Measurements from ENCODE around the gene CYP1A1. TPM values are rescaled to one million over a fixed set of nuclear protein-coding genes. Genes with fewer than 3 reads are reported as not detected.
"Not testable (repeated sequence)": the region's sequence is repeated elsewhere in the genome, so short reads cannot be mapped to it uniquely, and the experiment has no call there.

CYP1A1 gene
- total RNA-seq, 4 donors from 2014 or later: 1.5 to 2.5 TPM; not detected in 2

GRCh38 chr15:74750751-74751150 lies 25.4 kb upstream of the CYP1A1 start:
- TF ChIP-seq POLR2A (IDR thresholded peaks at IDR 0.05; ENCODE audit: low read depth) (no peak), CTCF (IDR thresholded peaks at IDR 0.05) (no peak), EP300 (IDR thresholded peaks at IDR 0.05) (no peak), POLR2AphosphoS5 (IDR thresholded peaks at IDR 0.05) (no peak)
- intact Hi-C loops (cut with DNase I): no loop called here
- Histone ChIP-seq H3K4me1 (no peaks in the 10 kb centered on the region), H3K9me3 (no peaks in the 10 kb centered on the region), H3K27me3 (no peaks in the 10 kb centered on the region), H3K4me3 (no peak overlapping the region), H3K27ac (replicated peaks in 1 of 4) (no peak overlapping the region), H3K36me3 (no peaks in the 10 kb centered on the region)
- no peak for DNase-seq (ENCODE audit: extremely low spot score)
- WGBS: 38% methylated on average over 2 of the region's 2 CpGs

GRCh38 chr15:74749832-74750231 lies 24.5 kb upstream of the CYP1A1 start:
- no peaks in the 10 kb centered on the region for H3K4me1 ChIP-seq
- no peak for TF ChIP-seq POLR2AphosphoS5 (IDR thresholded peaks at IDR 0.05)
- no peak for TF ChIP-seq EP300 (IDR thresholded peaks at IDR 0.05)
- no peak for TF ChIP-seq CTCF (IDR thresholded peaks at IDR 0.05)
- no peak for TF ChIP-seq POLR2A (IDR thresholded peaks at IDR 0.05; ENCODE audit: low read depth)
- H3K36me3 ChIP-seq: no peaks in the 10 kb centered on the region
- no peak overlapping the region for H3K4me3 ChIP-seq
- 50% methylated on average over 1 of the region's 20 CpGs for WGBS
- no peaks in the 10 kb centered on the region for H3K9me3 ChIP-seq
- no peaks in the 10 kb centered on the region for H3K27me3 ChIP-seq
- no peak overlapping the region for H3K27ac ChIP-seq (replicated peaks in 1 of 4)
- DNase-seq (ENCODE audit: extremely low spot score): no peak
- intact Hi-C loops (cut with DNase I): no loop called here

- H3K4me3 ChIP-seq: no peak within 1 kb of the TSS
- intact Hi-C loops (cut with DNase I): no loop called here
- no peak for TF ChIP-seq EP300 (IDR thresholded peaks at IDR 0.05)
- TF ChIP-seq POLR2A (IDR thresholded peaks at IDR 0.05; ENCODE audit: low read depth): no peak
- TF ChIP-seq POLR2AphosphoS5 (IDR thresholded peaks at IDR 0.05): no peak
- no peak for TF ChIP-seq CTCF (IDR thresholded peaks at IDR 0.05)
- DNase-seq (ENCODE audit: extremely low spot score): no peak
- WGBS: 82% methylated on average over 3 of the region's 3 CpGs
- no peaks in the 10 kb centered on the region for H3K27me3 ChIP-seq
- H3K27ac ChIP-seq (replicated peaks in 1 of 4): no peak within 1 kb of the TSS
- H3K4me1 ChIP-seq: no peaks in the 10 kb centered on the region
- H3K36me3 ChIP-seq: no peaks in the 10 kb centered on the region
- no peaks in the 10 kb centered on the region for H3K9me3 ChIP-seq
Observed at GRCh38 chr15:74748322-74748946, 23.1 kb upstream of the CYP1A1 start, which contains the start of gene CYP1A2. Gene CYP1A2, plus strand, starts transcription at chr15:74748845. Its CDS starts 894 bp downstream, at chr15:74749739.

GRCh38 chr15:74746389-74746788 lies 21.1 kb upstream of the CYP1A1 start:
- no peak overlapping the region for H3K4me3 ChIP-seq
- H3K9me3 ChIP-seq: peaks cover 0 to 8% (median 4%) of the 10 kb centered on the region in 4 donors
- TF ChIP-seq EP300 (IDR thresholded peaks at IDR 0.05) (no peak), CTCF (IDR thresholded peaks at IDR 0.05) (no peak), POLR2AphosphoS5 (IDR thresholded peaks at IDR 0.05) (no peak), POLR2A (IDR thresholded peaks at IDR 0.05; ENCODE audit: low read depth) (no peak)
- intact Hi-C loops (cut with DNase I): no loop called here
- peaks cover 0 to 13% (median 0%) of the 10 kb centered on the region in 4 donors for H3K27me3 ChIP-seq
- no peak for DNase-seq (ENCODE audit: extremely low spot score)
- 83% methylated on average over 4 of the region's 4 CpGs for WGBS
- no peaks in the 10 kb centered on the region for H3K4me1 ChIP-seq
- no peak overlapping the region for H3K27ac ChIP-seq (replicated peaks in 1 of 4)
- no peaks in the 10 kb centered on the region for H3K36me3 ChIP-seq

GRCh38 chr15:74742422-74742821 lies 17.1 kb upstream of the CYP1A1 start:
- no peak for DNase-seq (ENCODE audit: extremely low spot score)
- Histone ChIP-seq H3K27me3 (peaks cover 0 to 28% (median 0%) of the 10 kb centered on the region in 4 donors), H3K27ac (replicated peaks in 1 of 4) (no peak overlapping the region), H3K4me1 (no peaks in the 10 kb centered on the region), H3K36me3 (no peaks in the 10 kb centered on the region), H3K4me3 (no peak overlapping the region), H3K9me3 (peaks cover 0 to 8% (median 4%) of the 10 kb centered on the region in 4 donors)
- 84% methylated on average over 5 of the region's 5 CpGs for WGBS
- TF ChIP-seq POLR2A (IDR thresholded peaks at IDR 0.05; ENCODE audit: low read depth) (no peak), EP300 (IDR thresholded peaks at IDR 0.05) (no peak), CTCF (IDR thresholded peaks at IDR 0.05) (no peak), POLR2AphosphoS5 (IDR thresholded peaks at IDR 0.05) (no peak)
- intact Hi-C loops (cut with DNase I): no loop called here

- H3K36me3 ChIP-seq; H3K9me3 ChIP-seq; intact Hi-C loops (cut with DNase I); H3K27ac ChIP-seq (replicated peaks in 1 of 4); H3K4me3 ChIP-seq; H3K4me1 ChIP-seq; DNase-seq (ENCODE audit: extremely low spot score): not testable (repeated sequence)
- peaks cover 0 to 62% (median 0%) of the 10 kb centered on the region in 4 donors for H3K27me3 ChIP-seq
- WGBS: 65% methylated on average over 5 of the region's 5 CpGs
Observed at GRCh38 chr15:74738239-74738638, 12.9 kb upstream of the CYP1A1 start.

Measured in esophagus muscularis mucosa (tissue), 4 donors.